Brain pericyte (primary cell): ENCODE results near the gene RTF1.
"Not testable (repeated sequence)": the region's sequence is repeated elsewhere in the genome, so short reads cannot be mapped to it uniquely, and the experiment has no call there.

Experiments used
- DNase-seq: peaks from one replicate; pipeline ENCODE4 v3.0.0-alpha.2; 2012; ENCODE audit warnings: low read depth, low spot score

Gene RTF1

DNA sequence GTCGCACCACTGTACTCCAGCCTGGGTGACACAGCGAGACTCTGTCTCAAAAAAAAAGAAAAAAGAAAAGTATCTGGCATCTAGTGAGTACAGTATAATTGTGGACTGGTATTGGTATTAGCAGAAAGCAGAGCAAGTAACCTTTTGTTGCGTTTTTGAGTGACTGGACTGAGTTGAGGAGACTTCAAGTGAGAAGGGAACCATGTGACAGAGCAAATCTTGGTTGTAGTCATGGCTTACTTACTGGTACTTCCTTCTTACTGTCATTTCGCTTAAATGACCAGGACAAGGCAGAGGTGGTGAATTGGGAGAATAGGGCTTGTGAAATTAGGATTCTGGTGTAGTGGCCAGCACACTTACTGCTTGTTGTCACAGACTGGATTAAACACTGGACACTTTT, 20.6 kb downstream of the RTF1 start:
- no peak for DNase-seq

DNA sequence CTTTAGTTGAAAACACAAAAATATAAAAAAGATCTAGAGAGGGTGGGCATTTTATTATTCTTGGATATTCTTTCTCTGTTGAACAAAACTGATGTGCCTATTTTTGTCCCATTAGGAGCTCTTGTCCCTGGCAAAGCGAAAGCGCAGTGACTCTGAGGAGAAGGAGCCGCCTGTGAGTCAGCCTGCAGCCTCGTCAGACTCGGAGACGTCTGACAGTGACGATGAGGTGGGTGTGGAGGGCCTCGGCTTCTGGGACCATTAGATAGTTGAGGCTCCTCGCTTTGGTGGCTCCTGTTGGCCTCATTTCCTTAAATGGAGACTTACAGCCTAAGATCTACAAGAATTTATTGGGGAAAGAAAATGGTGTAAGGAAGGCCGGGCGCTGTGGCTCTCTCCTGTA, 21.3 kb downstream of the RTF1 start:
- DNase-seq: no peak

GRCh38 chr15:41438745-41439144, 21.9 kb downstream of the RTF1 start:
- DNase-seq: not testable (repeated sequence)

GRCh38 chr15:41443275-41443674, 26.4 kb downstream of the RTF1 start:
- no peak for DNase-seq

- no peak for DNase-seq
Observed at GRCh38 chr15:41445399-41445798, 28.5 kb downstream of the RTF1 start.

DNA sequence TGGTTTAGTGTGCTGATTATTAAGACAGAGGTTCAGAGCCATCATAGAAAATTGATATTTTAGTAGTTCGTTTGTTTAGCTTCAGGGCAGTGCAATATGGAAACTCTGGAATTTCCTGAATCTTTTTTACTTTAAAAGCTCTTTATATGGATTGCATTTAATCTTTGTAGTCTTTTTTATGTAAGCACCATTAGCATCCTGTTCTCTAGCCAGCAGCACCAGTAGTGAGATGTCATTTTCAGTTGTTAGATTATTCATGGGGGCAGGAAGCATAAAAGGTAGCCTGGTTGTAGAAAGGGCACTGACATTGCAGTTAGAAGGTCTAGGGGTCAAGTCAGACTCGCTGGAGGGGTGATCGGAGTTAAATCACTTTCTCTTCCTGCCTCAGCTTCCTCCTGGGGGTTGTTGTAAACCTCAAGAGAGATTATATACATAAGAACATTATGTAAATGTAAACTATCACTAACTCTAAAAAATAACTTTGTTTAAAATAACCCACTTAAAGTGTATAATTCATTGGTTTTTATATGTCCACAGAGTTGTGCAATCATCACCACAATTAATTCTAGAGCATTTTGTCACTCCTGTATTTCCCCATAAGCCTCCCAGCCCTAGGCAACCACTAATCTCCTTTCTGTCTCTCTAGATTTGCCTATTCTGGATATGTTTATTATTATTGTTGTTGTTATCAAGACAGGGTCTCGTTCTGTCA, 45.3 kb downstream of the RTF1 start:
- DNase-seq: no peak

DNA sequence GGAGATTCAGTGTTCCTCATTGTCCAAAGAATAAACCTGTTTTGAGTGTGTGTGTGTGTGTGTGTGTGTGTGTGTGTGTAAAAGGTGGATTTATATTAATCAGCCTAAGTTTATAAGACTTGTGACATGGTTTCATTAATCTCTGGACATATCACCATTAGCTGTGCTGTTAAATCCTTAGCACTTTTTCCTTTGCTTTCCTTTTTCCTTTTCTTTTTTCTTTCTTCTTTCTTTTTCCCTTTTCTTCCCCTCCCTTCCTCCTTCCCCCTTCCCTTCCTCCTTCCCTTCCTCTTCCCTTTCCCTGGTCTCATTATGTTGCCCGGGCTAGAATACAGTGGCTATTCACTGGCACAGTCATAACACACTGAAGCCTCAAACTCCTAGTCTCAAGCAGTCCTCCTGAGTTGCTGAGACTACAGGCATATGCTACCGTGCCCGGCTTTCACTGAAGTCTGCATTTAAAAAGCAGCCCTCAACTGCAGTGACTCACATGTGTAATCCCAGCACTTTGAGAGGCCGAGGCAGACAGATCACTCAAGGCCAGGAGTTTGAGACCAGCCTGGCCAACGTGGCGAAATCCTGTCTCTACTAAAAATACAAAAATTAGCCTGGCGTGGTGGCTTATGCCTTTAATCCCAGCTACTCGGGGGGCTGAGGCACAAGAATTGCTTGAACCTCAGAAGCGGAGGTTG, 48.1 kb downstream of the RTF1 start:
- DNase-seq: no peak

DNA sequence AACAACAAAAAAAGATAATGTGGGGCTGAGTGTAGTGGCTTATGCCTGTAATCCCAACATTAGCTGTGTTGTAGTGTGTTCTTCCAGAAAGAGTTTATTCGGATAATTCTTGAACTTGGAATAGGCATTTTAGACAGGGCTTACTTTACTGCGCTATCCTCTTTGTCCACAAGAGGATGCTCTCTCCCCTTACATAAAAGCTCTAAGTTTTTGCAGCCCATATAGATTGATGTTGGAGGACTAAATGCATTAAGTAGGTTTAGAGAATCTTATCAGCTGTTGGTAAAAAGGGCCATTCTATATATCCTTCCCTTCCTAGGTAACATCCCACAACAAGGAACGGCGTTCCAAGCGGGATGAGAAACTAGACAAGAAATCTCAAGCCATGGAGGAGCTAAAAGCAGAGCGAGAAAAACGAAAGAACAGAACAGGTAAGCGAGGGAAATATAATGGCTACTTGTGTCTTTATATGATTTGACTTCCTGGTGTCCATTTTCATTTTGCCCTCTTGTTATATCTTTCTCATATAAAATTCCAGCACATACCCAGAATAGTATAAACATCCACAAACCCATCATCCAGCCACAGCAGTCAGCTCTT, 49.0 kb downstream of the RTF1 start:
- peak; percentile 13 for DNase-seq

DNA sequence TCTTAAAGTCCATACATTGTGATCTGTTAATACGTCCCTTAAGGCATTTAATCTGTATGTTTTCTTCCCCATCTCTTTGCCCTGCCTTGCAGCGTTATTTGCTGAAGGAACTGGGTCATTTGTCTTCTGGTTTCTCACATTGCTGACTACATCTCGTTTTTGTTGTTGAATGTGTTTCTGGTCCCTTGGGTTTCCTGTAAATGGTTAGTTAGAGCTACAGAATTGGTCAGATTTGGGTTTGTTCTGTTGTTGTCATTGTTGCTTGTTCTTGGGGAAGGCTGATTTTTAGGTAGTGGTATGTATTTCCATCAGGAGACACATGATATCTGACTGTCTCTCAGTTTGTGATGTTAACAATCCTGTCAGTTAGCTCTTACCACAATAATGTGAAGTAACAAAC, 49.8 kb downstream of the RTF1 start:
- no peak for DNase-seq

- not testable (repeated sequence) for DNase-seq
Observed at GRCh38 chr15:41469644-41470043, 52.7 kb downstream of the RTF1 start.

DNA sequence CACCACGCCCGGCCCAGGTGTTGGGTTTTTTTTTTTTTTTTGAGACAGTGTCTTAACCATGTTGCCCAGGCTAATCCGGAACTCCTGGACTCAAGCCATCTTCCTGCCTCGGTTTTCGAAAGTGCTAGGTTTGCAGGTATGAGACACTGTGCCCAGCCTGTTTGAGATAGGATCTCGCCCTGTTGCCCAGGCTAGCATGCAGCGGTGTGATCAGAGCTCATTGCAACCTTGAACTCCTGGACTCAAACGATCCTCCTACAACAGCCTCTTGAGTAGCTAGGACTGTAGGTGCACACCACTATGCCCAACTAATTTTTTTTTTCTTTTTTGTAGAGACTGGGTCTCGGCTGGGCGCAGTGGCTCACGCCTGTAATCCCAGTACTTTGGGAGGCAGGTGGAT, 56.5 kb downstream of the RTF1 start:
- DNase-seq: no peak

GRCh38 chr15:41474436-41474835, 57.5 kb downstream of the RTF1 start:
- no peak for DNase-seq

GRCh38 chr15:41474941-41475340, 58.0 kb downstream of the RTF1 start:
- DNase-seq: no peak

DNA sequence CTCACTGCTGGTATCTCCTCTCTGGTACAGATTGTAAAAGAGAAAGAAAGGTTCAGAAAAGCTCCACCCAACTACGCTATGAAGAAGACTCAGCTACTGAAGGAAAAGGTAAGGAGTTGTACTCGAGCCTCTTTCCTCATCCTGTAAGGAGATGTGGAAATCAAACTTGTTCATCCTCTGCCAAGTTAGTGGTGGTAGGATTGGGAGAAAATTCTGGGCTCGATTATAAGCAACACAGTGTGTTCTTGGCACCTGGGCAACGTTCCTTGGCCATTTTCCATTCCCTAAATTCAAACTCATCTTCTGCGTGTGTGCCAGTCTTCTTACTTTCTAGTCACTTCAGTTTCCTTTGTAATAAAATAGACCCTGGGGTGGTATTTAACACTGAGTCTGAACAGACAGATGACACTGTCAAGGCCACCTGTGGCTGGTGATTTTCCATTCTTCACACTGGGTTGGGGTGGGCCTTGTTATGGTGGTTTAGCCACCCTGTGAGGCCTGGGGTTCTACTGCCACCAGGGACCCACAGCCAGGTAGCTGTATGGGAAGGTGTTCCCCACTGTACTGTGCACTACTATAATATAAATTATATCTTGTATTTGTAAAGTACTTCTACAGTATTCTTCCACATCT, 59.6 kb downstream of the RTF1 start:
- no peak for DNase-seq

- no peak for DNase-seq
Observed at GRCh38 chr15:41480396-41481140, 63.7 kb downstream of the RTF1 start.

DNA sequence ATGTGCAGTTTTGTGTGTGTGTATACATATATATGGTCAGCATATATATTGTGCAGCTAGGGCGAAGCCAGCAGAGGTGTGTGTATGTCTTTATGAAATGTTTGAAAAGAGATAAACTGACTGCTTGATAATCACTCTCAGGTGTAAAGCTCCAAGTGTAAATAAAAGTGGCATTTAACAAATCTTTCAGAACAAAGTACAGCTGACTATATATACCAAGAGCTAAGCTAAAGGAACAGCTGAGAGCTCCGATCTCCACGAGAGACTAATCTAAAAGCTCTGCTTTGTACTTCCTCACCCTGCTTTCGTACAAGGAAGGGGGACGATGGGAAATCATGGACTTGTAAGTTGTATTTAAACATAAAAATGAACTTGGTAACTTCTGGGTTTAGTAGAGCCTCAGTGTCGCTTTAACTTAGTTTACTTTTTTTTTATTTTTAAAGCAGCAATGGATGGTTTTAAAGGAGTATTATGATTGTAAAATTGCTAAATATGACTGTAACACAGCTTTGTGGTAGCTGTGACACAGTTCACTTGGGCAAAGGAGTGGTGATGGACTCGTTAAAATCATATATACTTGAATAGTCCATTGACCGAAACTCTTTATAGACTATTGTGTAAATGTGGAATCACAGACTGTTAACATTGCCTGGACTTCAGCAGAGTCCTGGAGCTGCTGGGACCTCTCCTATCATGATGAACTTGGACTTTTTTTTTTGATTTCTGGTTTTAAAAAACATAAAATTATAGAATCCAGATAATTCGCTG, 65.4 kb downstream of the RTF1 start:
- DNase-seq: no peak

GRCh38 chr15:41483115-41483514, 66.2 kb downstream of the RTF1 start:
- DNase-seq: no peak

- DNase-seq: no peak
Observed at GRCh38 chr15:41483519-41483918, 66.6 kb downstream of the RTF1 start.

DNA sequence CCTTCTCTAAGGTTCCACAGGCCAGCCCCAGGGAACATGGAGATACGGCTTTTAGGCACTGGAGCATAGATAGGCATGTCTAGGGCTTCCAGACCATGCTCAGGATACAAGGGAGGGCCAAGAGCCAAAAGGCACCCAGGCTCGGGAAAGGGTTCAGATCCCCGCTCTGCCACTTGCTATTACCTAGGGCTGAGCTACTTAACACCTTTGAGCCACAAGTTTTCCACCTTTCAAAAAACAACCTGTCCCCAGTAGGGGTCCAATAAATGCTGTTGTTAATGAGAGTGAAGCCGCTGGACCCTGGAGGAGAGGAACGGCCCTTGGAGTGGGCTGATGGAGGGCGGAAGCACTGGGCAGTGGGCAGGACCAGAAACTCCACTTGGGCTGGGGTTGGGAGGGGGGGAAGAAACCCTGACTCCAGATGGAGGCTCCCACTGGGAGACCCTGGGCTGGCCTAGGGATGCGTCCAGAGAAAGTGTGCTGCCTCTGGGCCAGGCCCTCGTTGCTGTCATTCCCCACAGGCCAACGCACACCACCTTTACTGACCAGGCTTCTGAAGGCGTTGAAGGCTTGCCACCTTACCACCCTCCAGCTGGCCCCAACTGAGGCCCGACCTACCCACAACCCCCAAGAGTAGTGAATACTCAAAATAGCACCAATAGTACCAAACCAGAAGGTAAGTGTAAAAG, 68.2 kb downstream of the RTF1 start:
- DNase-seq: no peak

DNA sequence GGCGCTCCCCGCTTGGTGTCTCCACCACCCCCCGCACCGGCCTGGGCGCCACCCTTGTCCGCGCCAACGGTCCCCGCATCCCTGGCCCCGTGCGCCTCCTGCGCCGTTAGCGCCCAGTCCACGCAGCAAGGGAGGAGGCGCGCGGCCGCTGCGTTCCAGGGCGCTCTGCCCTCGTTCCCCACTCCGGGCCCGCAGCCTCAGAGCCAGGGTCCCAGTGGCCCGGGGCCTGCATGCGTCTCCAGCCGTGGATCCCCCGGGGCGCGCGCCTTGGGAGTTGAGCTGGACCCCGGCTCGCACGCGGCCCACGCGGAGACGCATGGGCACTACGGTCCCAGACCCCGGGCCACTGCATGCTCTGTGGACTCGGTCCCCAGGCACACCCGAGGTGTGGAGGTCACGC, 69.4 kb downstream of the RTF1 start:
- no peak for DNase-seq

GRCh38 chr15:41487381-41487780, 70.5 kb downstream of the RTF1 start:
- no peak for DNase-seq
